HG03469 (cell line): ENCODE results near the gene VSIG8.
A peak's percentile ranks its signal among the peaks of the same experiment; 100 is the strongest.

Experiments
- ATAC-seq: cut with Tn5 transposase; IDR thresholded peaks from one replicate; pipeline ENCODE4 v1.9.1; 2021; ENCODE audit warnings: mild to moderate bottlenecking, moderate library complexity, moderate number of reproducible peaks; ENCODE audit not compliant: unreplicated experiment

Gene VSIG8

GRCh38 chr1:159884296-159884695, 21.8 kb upstream of the VSIG8 start:
- no peak for ATAC-seq

- no peak for ATAC-seq
These were observed 20.7 kb upstream of the VSIG8 start for GRCh38 chr1:159883134-159883533.

GRCh38 chr1:159882527-159882862, 20.0 kb upstream of the VSIG8 start:
- no peak for ATAC-seq

- ATAC-seq: no peak
These were observed 19.4 kb upstream of the VSIG8 start for GRCh38 chr1:159881622-159882526.

- no peak for ATAC-seq
These were observed 18.0 kb upstream of the VSIG8 start for GRCh38 chr1:159880430-159880829.

GRCh38 chr1:159879977-159880376, 17.5 kb upstream of the VSIG8 start:
- ATAC-seq: no peak

GRCh38 chr1:159879136-159879535, 16.7 kb upstream of the VSIG8 start:
- ATAC-seq: no peak

- no peak for ATAC-seq
These were observed 15.4 kb upstream of the VSIG8 start for GRCh38 chr1:159877695-159878444.

- no peak for ATAC-seq
These were observed 11.2 kb upstream of the VSIG8 start for GRCh38 chr1:159873530-159874143.

- ATAC-seq: no peak
These were observed 10.4 kb upstream of the VSIG8 start for GRCh38 chr1:159872891-159873290.

- ATAC-seq: no peak
These were observed 8.2 kb upstream of the VSIG8 start for GRCh38 chr1:159870704-159871103.

- no peak for ATAC-seq
These were observed 7.2 kb upstream of the VSIG8 start for GRCh38 chr1:159869607-159870006.

- ATAC-seq: peak; percentile 67
These were observed 6.7 kb upstream of the VSIG8 start for GRCh38 chr1:159869173-159869572.

GRCh38 chr1:159868766-159869165, 6.3 kb upstream of the VSIG8 start:
- ATAC-seq: no peak

GRCh38 chr1:159867664-159868026, 5.2 kb upstream of the VSIG8 start:
- no peak for ATAC-seq

- ATAC-seq: no peak
These were observed 4.6 kb upstream of the VSIG8 start for GRCh38 chr1:159866905-159867663.

- ATAC-seq: no peak
These were observed 3.6 kb upstream of the VSIG8 start for GRCh38 chr1:159866066-159866465.

GRCh38 chr1:159864262-159864661, 1.8 kb upstream of the VSIG8 start:
- ATAC-seq: no peak

- ATAC-seq: no peak
These were observed 426 bp downstream of the VSIG8 start for GRCh38 chr1:159862031-159862430.

- no peak for ATAC-seq
These were observed 1.2 kb downstream of the VSIG8 start for GRCh38 chr1:159861218-159861617.

GRCh38 chr1:159860456-159860855, 2.0 kb downstream of the VSIG8 start:
- no peak for ATAC-seq
